ENCODE results near the gene TCHP.

Gene TCHP

GRCh38 chr12:109912855-109913321 lies 12.8 kb downstream of the TCHP start:
- Histone ChIP-seq H3K27me3 (ENCODE audit: low read depth, low read length) (no peaks in the 10 kb centered on the region), H3K79me2 (ENCODE audit: low read length) (no peaks in the 10 kb centered on the region), H3K9ac (ENCODE audit: low read length) (no peak overlapping the region), H3K9me3 (ENCODE audit: insufficient read depth, low read length) (no peaks in the 10 kb centered on the region), H3K36me3 (replicated peaks; ENCODE audit: low read depth, low read length) (peaks cover 59% of the 10 kb centered on the region), H4K20me1 (ENCODE audit: insufficient read depth, low read length) (no peaks in the 10 kb centered on the region), H3K4me1 (ENCODE audit: low read length) (no peaks in the 10 kb centered on the region), H3K4me3 (ENCODE audit: low read length) (no peak overlapping the region), H3K27ac (ENCODE audit: low read length) (no peak overlapping the region), H3K4me2 (ENCODE audit: low read length) (no peak overlapping the region), H2AFZ (ENCODE audit: low read depth, low read length) (no peak overlapping the region)
- TF ChIP-seq, protein P1, sequence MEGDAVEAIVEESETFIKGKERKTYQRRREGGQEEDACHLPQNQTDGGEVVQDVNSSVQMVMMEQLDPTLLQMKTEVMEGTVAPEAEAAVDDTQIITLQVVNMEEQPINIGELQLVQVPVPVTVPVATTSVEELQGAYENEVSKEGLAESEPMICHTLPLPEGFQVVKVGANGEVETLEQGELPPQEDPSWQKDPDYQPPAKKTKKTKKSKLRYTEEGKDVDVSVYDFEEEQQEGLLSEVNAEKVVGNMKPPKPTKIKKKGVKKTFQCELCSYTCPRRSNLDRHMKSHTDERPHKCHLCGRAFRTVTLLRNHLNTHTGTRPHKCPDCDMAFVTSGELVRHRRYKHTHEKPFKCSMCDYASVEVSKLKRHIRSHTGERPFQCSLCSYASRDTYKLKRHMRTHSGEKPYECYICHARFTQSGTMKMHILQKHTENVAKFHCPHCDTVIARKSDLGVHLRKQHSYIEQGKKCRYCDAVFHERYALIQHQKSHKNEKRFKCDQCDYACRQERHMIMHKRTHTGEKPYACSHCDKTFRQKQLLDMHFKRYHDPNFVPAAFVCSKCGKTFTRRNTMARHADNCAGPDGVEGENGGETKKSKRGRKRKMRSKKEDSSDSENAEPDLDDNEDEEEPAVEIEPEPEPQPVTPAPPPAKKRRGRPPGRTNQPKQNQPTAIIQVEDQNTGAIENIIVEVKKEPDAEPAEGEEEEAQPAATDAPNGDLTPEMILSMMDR (IDR thresholded peaks at IDR 0.05; ENCODE audit: low read depth, low read length) = no peak
- TF ChIP-seq EZH2phosphoT487 (IDR thresholded peaks at IDR 0.05; ENCODE audit: low read depth) = no peak

DNA sequence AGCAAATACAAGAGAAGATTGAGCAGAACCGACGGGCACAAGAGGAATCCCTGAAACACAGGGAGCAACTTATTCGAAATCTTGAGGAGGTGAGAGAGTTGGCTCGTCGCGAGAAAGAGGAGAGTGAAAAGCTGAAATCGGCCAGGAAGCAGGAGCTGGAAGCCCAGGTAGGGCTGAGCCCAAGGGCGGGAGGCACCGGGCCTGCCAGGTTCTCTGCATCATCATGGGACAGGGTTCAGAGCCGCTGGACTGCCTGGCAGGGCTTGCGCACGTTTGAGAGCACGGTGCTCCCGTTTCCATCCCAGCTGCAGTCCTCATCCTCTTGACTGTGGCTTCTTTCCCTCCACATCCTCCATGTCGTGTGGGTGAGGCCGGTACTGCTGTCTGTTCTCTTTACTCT lies 14.4 kb downstream of the TCHP start:
- TF ChIP-seq EZH2phosphoT487 (IDR thresholded peaks at IDR 0.05; ENCODE audit: low read depth) = no peak
- TF ChIP-seq, protein P1 (IDR thresholded peaks at IDR 0.05; ENCODE audit: low read depth, low read length) = no peak
- H3K27me3 ChIP-seq (ENCODE audit: low read depth, low read length) = no peaks in the 10 kb centered on the region
- H3K4me3 ChIP-seq (ENCODE audit: low read length) = no peak overlapping the region
- H3K27ac ChIP-seq (ENCODE audit: low read length) = no peak overlapping the region
- H4K20me1 ChIP-seq (ENCODE audit: insufficient read depth, low read length) = no peaks in the 10 kb centered on the region
- H3K9ac ChIP-seq (ENCODE audit: low read length) = no peak overlapping the region
- no peak overlapping the region for H3K4me2 ChIP-seq (ENCODE audit: low read length)
- H3K36me3 ChIP-seq (replicated peaks; ENCODE audit: low read depth, low read length) = peaks cover 53% of the 10 kb centered on the region
- no peak overlapping the region for H2AFZ ChIP-seq (ENCODE audit: low read depth, low read length)
- H3K4me1 ChIP-seq (ENCODE audit: low read length) = no peaks in the 10 kb centered on the region
- H3K9me3 ChIP-seq (ENCODE audit: insufficient read depth, low read length) = no peaks in the 10 kb centered on the region
- no peaks in the 10 kb centered on the region for H3K79me2 ChIP-seq (ENCODE audit: low read length)

DNA sequence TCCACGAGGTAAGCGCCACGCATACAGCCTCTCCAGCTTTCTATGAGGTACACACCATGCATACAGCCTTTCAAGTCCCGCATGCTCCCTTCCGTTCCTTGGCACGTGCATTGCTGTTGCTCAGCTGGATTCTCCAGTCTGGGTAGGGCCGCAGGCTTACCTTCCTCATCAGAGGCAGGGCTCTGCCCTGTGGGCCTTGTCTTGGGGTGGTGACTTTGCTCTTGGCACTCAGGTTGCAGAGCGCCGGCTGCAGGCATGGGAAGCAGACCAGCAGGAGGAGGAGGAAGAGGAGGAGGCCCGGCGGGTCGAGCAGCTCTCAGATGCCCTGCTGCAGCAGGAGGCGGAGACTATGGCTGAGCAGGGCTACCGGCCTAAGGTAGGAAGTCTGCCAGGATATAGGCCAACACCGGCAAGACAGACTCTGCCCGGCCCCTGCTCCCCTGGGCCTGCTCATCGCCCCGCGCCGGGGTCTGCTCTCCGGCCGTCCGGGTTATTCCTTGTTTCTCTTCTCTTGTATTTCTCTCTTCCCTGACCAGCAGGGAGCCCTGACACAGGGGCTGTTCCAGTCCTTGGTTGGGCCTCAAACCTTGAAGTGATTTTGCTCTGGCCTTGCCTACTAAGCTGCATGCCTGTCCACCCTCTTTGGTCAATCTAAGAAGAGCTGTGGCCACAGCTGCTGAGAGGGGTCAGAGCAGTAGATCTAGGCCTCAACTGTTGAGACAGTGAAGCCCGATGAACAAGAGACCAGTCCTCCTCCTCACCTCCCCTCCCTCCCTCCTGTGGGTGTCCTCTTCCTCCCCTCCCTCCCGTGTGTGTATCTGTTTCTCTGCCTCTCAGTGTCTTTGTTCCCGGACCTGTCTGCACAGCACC lies 15.3 kb downstream of the TCHP start:
- no peaks in the 10 kb centered on the region for H3K4me1 ChIP-seq (ENCODE audit: low read length)
- peaks cover 60% of the 10 kb centered on the region for H3K36me3 ChIP-seq (replicated peaks; ENCODE audit: low read depth, low read length)
- no peak overlapping the region for H3K27ac ChIP-seq (ENCODE audit: low read length)
- H3K4me3 ChIP-seq (ENCODE audit: low read length) = no peak overlapping the region
- H4K20me1 ChIP-seq (ENCODE audit: insufficient read depth, low read length) = no peaks in the 10 kb centered on the region
- H3K4me2 ChIP-seq (ENCODE audit: low read length) = no peak overlapping the region
- H2AFZ ChIP-seq (ENCODE audit: low read depth, low read length) = no peak overlapping the region
- no peaks in the 10 kb centered on the region for H3K9me3 ChIP-seq (ENCODE audit: insufficient read depth, low read length)
- no peak overlapping the region for H3K9ac ChIP-seq (ENCODE audit: low read length)
- H3K27me3 ChIP-seq (ENCODE audit: low read depth, low read length) = no peaks in the 10 kb centered on the region
- no peak for TF ChIP-seq EZH2phosphoT487 (IDR thresholded peaks at IDR 0.05; ENCODE audit: low read depth)
- TF ChIP-seq, protein P1 (IDR thresholded peaks at IDR 0.05; ENCODE audit: low read depth, low read length) = no peak
- no peaks in the 10 kb centered on the region for H3K79me2 ChIP-seq (ENCODE audit: low read length)

- TF ChIP-seq, protein P1 (IDR thresholded peaks at IDR 0.05; ENCODE audit: low read depth, low read length) = no peak
- no peak for TF ChIP-seq EZH2phosphoT487 (IDR thresholded peaks at IDR 0.05; ENCODE audit: low read depth)
- Histone ChIP-seq H3K36me3 (replicated peaks; ENCODE audit: low read depth, low read length) (peaks cover 57% of the 10 kb centered on the region), H3K4me3 (ENCODE audit: low read length) (no peak overlapping the region), H3K4me1 (ENCODE audit: low read length) (no peaks in the 10 kb centered on the region), H3K27ac (ENCODE audit: low read length) (no peak overlapping the region), H3K79me2 (ENCODE audit: low read length) (no peaks in the 10 kb centered on the region), H4K20me1 (ENCODE audit: insufficient read depth, low read length) (no peaks in the 10 kb centered on the region), H3K4me2 (ENCODE audit: low read length) (no peak overlapping the region), H3K9ac (ENCODE audit: low read length) (no peak overlapping the region), H2AFZ (ENCODE audit: low read depth, low read length) (no peak overlapping the region), H3K27me3 (ENCODE audit: low read depth, low read length) (no peaks in the 10 kb centered on the region), H3K9me3 (ENCODE audit: insufficient read depth, low read length) (no peaks in the 10 kb centered on the region)
These were observed 16.0 kb downstream of the TCHP start for GRCh38 chr12:109916045-109916444.
